ENCODE measurements around the gene SYNPO. TPM values are rescaled to one million over a fixed set of nuclear protein-coding genes. Genes with fewer than 3 reads are reported as not detected.

The SYNPO gene
- total RNA-seq, 1 experiment from 2014 or later: 1.9 TPM

DNA sequence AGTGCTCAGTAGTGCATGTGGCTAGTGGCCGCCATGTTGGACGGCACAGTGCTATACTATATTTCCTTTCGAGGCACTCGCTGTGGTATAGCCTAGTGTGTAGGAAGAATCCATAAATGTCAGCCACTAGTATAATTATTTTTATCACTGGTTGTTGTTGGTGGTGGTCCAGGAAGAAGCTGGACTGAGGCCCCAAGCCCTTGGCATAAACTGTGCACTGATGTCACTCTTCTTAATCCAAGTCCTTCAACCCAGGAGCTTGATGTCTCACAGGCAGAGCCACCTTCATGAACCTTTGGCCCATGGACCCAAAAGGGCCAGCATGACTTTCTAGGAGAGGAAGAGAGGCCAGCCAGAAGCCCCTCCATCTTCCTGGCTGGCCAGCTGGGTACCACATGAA lies 32.5 kb upstream of the SYNPO start:
- DNase-seq (ENCODE audit: low read depth): no peak

DNA sequence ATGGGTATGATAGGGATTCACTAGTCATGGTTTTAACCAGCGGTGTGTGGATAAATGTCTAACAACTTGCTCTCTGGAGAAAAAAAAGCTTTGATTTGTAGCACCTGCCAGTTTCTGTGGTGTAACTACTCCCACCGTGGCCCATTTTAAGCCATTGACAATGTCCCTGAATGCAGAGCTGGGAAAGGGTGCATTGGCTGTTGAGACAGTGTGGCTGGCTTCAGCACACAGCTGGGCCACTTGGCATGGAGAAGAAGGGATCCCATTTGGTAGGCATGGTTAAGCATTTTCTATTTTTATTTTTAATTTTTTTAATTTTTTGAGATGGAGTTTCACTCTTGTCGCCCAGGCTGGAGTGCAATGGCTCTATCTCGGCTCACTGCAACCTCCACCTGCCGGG lies 31.5 kb upstream of the SYNPO start:
- DNase-seq (ENCODE audit: low read depth): no peak

DNA sequence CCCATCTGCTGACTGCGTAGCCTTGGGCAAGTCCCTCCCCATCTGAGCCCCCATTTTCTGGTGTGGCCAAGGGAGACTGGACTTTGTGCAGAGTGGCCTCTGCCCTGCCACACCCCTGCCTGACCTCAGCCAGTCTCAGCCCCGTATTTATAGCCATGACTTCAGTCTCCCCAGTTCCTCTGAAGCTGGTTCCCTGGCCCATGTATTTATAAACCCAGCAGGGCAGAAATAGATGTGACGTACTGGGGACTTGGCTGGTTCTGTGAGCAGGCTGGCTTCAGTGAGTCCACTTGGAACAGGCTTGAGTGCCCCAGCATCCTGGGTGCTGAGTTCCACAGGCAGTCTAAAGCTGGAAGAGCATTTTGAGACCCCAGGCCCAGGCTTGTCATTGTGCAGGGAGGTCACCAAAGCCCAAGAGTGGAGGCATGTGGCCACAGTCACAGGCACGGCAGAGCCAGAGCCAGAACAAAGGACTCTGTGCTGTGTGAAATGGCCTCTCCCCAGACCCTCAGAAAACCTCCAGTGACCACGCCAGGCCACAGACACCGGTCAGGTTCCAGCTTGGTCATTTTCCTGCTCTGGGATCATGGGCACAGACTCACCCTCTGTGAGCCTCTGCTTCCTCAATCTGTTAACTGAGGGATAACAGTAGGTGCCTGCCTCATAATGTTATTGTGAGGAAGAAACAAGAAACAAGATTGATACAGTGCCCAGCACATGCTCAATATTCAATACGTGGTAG lies 30.4 kb upstream of the SYNPO start:
- no peak for DNase-seq (ENCODE audit: low read depth)

DNA sequence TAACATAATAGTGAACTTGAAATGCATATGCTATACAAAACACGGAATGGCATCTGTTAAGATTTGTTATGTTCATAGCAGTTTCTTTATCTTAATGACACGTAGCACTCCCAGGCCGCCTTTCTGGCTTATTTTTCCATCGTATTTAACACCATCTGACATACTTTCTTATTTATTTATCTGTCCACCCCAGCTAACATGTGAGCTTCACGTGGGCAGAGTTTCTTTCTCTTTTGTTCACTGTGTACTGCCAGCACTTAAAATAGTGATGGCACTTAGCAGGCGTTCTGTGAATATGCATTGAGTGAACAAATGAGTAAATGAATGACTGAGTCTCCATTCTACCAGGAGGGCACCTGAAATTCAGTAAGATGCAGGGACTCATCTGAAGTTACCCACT lies 29.4 kb upstream of the SYNPO start:
- no peak for DNase-seq (ENCODE audit: low read depth)

DNA sequence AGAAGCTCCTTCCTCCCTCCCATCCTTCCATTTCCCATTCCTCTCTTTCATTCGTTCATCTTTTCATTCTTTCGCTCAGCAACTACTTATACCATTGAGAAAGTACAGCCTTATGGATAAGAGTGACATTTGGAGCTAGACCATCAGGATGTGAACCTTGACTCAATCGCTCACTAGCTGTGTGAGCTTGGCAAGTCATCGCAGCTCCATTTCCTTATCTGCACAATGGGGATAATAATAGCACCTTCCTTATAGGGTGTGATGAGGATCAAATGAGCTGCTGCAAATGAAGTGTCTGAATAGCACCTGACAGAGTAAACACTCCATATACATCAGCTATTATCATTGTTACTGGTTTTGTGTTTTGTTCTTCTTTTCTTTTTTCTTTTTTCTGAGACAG lies 28.1 kb upstream of the SYNPO start:
- DNase-seq (ENCODE audit: low read depth): no peak

DNA sequence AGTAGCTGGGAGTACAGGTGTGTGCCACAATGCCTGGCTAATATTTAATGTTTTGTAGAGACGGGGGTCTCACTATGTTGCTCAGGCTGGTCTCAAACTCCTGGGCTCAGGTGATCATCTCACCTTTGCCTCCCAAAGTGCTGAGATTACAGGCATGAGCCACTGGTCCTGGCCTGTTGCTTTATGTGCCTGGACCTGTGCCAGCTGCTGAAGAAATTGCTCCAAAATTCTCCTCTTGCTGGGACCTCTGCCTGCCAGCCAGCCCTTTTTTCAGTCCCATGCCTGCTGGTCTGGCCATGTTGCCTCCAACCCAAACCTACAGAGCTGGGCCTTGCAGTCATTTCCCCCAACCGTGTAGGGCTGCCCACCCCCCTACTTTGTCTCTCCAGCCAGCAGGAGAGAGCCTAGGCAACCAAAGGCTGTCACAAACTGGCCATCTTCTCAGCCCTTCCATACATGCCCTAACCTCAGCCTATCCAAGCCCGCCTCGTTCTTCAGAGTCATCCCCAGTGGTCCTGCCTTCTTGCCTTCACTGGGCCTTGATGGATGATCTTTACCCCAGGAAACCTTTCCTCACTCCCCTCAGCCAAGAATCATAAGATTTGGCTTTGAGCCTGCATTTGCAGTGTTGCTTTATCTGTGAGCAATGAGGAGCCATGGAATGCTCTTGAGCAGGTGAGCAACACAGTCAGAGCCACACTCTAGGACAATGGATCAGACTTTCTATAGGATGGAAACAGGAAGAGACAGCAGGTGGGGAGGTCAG lies 27.4 kb upstream of the SYNPO start:
- DNase-seq (ENCODE audit: low read depth): no peak

DNA sequence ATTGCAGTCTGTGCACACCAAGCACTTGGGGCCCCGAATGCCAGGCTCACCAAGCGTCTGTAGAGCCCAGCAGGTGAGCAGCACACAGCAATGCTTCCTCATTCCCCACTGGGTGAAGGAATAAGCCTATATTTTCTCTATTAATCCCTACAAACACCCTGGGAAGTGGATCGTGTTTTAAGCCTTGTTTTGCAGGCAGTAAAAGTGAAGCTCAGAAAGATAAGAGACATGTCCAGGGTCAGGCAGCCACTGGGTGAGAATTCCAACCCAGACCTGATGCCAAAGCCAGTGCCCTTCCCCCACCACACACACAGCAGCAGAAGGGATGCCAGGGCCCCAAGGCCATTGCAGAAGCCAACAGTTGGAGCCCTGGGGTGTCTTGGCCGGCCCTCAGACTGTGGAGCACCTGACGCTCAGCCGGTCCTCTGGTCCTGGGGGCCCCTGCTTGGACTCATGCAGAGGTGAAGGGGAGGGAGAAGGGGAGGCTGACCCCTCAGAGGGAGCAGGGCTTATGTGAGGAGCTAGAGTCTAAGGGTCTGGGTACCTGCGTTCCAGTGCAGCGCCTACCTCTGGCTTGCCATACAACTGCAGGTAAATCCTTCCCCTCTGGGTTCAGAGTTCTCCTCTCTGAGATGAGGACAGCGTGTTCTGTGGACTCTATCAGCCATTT lies 26.3 kb upstream of the SYNPO start:
- DNase-seq (ENCODE audit: low read depth): no peak

DNA sequence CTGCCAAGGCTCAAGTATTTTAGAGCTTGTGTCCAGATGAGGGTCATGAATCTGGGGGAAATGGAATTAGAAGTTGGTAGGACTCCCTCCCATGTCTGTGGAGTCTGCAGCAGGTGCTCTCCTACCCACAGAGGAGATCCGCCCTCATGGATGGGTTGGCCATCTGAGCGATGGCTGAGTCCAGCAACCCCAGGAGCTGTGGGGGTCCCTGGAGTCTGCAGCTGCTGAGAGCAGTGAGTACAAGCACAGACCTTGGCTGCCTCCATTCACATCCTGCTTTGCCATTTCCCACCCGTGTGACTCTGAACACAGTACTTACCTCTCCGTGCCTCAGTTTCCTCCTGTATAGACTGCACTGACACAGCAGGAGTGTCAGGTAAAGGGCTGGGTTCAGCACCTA lies 25.8 kb upstream of the SYNPO start:
- DNase-seq (ENCODE audit: low read depth): no peak

DNA sequence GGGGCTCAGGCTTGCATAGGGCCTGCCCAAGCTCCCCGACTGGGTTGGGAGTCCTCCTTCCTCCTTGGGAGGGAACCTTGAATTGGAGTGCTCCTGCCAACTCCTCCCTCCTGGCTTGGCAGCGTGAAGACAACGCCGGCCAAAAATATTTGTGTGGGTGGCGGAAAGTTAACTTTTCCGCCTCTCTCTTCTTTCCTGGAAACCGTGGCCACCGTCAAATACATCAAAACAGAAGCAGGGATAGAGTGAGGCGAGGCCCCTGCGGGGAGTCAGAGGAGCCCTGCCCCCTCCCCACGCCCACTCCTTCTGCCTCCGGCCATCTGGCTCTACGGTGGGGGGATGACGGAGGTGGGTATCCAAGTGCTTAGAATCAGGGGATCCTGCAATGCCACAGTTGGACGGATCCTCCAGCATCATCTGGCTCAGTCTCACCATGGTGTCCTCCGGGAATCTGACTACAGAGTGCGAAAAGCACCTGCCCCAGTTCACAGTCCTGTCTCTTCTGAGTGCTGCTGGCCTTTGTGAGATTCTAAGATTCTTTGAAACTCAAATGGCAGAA lies 25.2 kb upstream of the SYNPO start:
- DNase-seq (ENCODE audit: low read depth): no peak

DNA sequence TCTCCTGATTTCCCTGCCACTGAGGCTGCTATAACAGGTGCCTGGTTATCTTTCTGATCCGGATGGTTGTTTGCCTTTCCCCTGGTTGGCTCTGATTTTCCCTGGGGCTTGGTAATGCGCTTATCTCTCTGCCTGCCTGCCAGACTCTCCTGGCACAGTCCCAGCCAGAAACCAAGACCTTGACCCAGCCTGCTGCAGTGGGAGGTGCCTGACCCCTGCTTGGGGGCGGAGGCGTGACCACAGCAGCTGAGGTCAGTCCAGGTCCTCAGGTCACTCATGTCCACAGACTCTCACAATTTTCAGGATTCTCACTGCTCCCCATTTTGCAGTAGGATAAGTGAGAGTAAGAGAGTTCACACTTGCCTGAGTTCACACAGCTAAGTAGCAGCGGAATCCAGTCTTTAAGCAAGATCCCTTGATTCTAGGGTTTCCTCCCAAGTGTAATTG lies 24.4 kb upstream of the SYNPO start:
- DNase-seq (ENCODE audit: low read depth): no peak

DNA sequence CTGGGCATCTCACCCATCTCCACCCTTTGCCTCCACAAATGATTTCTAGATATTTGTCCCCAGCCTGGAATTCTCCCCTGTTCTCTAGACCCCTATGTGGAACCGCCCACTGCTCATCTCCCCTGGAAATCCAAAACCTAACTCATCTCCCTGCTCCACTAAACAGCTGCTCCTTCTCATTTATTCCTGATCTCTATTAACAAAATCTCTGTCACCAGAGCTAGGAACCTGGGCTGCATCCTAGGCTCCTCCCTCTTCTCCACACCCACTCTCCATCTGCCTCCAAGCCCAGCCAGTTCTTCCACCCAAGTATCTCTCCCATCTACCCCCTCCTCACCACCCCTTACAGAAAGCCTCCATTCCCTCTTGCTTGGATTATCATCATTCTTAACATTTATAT lies 24.0 kb upstream of the SYNPO start:
- DNase-seq (ENCODE audit: low read depth): no peak

DNA sequence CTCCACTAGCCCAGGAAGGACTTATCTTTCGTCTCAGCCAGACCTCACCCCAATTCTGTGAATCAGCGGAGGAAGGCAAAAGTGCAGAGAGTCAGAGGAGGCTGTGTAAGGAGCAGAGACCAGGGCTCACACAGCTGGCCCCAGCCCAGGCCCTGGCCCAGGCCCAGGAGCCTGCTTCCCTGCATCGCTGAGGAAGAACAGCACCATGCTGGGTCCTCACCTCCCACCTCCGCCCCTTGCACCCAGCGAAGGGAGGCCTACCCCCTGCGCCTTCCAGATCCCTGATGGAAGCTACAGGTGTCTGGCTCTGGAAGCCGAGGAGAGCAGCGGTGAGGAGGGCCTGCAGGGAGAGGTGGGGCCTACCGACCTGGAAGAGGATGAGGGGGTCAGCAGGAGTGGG lies 22.3 kb upstream of the SYNPO start:
- DNase-seq (ENCODE audit: low read depth): no peak

DNA sequence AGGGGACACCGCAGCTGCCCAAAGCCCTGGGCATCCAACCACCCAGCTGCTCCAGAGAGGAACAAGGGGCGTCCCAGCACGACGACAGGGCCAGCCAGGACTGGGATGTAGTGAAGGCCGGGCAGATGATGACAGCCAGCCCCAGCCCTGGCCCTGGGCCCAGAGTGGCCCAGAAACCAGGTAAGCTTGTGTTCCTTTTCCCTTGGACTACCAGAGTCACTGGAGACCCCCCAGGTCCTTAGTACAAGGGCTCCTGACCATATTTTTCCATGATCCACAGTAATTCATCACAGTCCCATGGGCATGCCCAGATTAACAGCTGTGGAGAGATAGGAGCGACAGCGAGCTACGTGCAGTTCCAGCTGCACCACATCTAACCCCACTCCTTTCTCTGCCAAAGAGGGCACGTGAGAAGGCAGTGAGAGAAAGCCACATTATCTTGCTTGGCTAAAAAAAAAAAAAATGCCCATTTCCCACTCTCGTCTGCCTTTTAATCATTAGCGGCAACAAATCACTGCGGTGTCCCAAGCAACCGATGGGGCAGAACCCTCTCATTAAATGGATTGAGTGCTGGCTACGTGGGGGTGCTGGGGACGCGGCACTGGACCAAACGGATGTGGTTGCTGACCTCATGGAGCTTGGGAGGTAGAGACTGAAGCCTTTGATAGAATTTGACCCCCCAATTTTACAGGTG lies 21.7 kb upstream of the SYNPO start:
- peak; percentile 26 for DNase-seq (ENCODE audit: low read depth)

DNA sequence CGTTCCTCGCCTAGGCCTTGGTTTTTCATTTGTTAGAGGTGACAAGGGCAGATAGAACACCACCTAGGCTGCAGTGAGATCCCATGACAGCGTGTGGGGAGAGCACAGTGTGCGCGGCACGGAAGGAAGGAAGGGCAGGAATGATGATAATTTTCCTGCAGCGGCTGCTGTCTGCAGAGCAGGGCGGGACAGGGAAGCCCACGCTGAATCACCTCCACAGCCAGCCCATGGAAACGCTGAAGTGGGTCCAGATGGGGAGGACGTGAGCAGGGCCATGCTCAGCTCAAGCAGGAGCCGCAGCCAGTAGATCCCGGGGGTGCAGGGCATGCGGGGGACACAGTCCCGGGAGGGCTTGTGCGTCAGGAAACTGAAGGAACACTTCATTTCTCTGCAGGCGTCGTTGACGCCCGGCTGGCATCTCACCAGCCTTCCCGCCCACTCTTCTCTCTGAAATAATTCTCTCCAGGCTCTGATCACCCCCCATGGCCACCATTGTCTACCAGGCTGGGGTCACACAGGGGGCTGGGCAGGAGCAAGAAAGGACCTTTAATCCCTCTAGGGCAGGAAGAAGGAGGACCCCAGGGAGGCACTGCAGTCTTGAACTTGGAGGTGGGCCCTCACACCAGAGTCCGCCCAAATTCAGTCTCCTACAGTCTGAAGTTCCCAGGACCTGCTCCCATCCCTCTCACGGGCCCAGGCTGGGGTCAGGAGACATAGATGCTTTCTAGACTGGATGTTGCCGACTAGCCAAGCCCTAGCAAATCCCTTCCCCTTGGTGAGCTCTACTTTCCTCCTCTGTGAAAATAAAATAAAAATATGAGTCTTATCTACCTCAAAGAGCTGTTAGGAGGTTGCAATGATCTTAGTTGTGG lies 20.9 kb upstream of the SYNPO start:
- no peak for DNase-seq (ENCODE audit: low read depth)

DNA sequence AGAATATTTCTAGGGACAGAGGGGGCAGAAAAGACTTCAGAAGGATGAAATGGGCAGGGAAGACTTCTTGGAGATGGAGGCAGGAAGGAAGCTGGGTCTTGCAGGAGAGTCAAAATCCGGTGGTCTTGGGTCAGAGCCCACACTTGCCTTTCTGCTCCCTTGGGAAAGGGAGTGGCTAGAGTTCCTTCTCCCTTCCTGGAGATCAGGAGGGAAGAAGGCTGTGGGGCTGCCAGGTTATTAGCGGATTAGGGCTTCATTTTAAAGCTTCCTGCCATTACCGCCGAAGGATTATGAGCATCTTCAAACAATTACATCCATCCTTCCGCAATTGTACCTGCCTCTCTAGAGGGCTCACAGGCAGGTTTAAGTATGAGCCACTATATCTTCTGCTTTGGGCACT lies 19.2 kb upstream of the SYNPO start:
- DNase-seq (ENCODE audit: low read depth): no peak

DNA sequence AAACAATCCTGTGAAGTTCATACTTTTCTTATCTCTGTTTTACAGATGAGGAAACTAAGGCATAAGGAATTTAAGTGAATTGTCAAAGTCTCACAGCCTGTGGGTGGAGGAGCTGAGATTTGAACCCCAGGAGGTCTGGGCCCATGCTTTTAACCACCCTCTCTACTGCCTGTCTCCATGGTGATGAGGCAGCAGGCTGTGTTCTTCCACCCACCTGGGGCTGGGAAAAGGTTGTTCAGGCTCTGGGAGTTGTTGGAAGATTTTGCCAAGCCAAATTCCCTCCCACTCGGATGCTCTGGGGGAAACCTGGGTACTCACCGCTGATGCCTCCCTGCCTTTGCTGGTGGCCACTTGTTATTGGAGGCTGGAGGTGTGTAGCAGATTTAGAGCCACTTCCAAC lies 18.3 kb upstream of the SYNPO start:
- DNase-seq (ENCODE audit: low read depth): no peak

DNA sequence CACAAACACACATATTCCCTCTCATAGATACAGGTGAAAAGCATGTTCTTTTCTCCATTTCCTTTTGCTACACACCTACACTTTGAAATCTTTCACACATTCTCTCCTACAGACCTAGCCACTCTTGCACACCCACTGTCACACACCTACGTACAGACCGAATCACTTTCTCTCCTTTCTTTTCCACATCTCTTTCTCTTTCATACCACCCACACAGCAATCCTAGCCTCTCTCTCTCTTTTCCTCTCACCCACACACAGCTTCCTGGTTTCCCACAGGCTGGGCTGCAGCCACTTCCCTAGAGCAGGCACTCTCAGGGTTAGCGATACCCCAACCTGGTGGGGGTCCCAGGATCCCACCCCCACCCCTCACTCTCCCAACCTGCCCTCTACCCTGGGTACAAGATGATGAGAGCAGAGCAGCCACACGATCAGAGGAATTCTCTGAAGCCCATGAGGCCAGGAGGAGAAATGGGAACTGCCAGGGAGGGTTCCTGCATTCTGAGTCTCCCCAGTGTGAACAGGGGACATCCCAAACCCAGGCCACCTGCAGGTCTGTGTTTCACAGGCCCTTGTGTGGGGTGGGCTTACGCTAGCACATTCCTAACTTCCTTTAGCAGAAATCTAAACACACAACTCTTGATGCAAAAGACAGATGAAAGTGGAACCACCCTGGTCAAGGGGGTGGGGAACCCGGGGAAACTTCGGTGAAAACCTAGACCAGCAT lies 17.1 kb upstream of the SYNPO start:
- DNase-seq (ENCODE audit: low read depth): no peak

DNA sequence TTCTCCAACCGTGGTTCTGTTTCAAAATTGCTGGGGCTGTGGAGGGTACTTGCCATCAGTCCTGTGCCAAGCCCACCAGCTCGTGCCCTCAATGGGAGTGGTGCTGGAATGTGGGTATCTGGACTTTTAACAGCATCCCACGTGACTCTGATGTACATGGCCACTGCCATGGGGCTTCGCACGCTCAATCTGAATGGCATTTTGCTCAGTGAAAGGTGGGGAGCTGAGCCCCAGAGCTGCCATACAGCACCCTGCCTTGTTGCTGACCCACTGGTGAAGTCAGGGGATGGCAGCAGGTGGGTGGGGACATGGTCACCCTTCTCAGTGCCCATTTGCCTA lies 16.6 kb upstream of the SYNPO start:
- DNase-seq (ENCODE audit: low read depth): no peak

DNA sequence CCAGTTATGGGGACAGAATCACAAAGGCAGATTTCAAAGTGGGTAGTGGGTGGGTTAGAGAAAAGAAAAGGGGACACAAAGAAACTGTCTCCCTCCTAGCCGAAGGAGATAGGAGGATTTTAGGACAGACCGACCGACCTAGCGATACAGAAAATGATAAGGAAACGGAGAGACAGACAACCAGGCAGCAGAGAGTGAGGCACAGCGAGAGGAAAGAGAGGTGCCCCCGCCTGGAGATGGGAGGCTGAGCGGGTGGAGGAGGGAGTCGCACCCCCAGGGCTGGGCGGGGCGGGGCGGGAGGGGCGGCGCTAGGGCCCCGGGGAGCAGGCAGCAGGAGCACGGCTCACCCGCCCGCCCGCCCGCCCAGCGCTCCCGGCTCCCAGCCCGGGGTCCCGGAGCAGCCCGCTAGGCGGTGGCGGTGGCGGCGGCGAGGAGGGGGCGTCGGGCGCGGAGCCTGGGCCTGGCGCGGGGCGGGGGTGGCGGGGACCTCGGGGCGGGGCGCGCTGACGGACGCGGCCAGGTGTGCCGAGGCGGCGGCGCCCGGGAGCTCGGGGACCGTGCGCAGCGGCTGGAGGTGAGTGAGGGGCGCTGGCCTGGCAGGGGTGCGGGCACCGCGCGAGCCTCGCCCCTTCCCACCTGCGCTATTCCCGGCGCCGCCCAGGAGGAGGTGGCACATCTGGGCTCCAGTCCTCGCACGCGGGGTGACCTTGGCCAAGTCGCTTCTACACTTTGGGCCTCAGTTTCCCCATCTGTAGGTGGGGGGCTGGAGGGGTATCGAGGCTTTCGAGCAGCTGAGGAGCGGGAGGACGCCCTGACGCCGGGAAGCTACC lies 15.9 kb upstream of the SYNPO start:
- DNase-seq (ENCODE audit: low read depth): no peak

Measured in LHCN-M2 (cell line).